SK-MEL-5 (cell line): ENCODE results near the gene GIT1. TPM values are rescaled to one million over a fixed set of nuclear protein-coding genes. Genes with fewer than 3 reads are reported as not detected.
A peak's percentile ranks its signal among the peaks of the same experiment; 100 is the strongest.

Source experiments
- DNase-seq: peaks from one replicate; pipeline ENCODE4 v3.0.0-alpha.2; 2016; ENCODE audit warnings: low read depth, low spot score
- in situ Hi-C: cut with HindIII; loops from 2 replicates; pipeline ENCODE4 v1.10.0; 2016; ENCODE audit warnings: low sequenced_read_pairs, high pct_unique_total_duplicates, low pct_unique_long_range_greater_than_20kb
- total RNA-seq: library from RNA; depleted of rRNA; stranded (reverse); fragments of >200 nt; shearing (Covaris generic); gene quantifications from 2 replicates; pipeline ENCODE4 v1.2.3, GENCODE V29; 2014

The GIT1 gene
- total RNA-seq, 1 experiment from 2014 or later, result 32.0 TPM

GRCh38 chr17:29587591-29587990 is 1.9 kb downstream of the GIT1 start:
- no peak for DNase-seq

GRCh38 chr17:29586676-29587469 is 2.6 kb downstream of the GIT1 start:
- no peak for DNase-seq
- in situ Hi-C loops, result no loop called here

More at GRCh38 chr17:29587591-29587990, 1.9 kb downstream of the GIT1 start:
- in situ Hi-C loops, result no loop called here

GRCh38 chr17:29585080-29585751 is 4.2 kb downstream of the GIT1 start:
- in situ Hi-C loops, result no loop called here
- no peak for DNase-seq

GRCh38 chr17:29584452-29585079 is 4.9 kb downstream of the GIT1 start:
- DNase-seq, result peak; percentile 84
- in situ Hi-C loops, result no loop called here

GRCh38 chr17:29583324-29584248 is 5.9 kb downstream of the GIT1 start:
- in situ Hi-C loops, result no loop called here

GRCh38 chr17:29582772-29583171 is 6.7 kb downstream of the GIT1 start:
- in situ Hi-C loops, result no loop called here
- no peak for DNase-seq

More at GRCh38 chr17:29583324-29584248, 5.9 kb downstream of the GIT1 start:
- no peak for DNase-seq

GRCh38 chr17:29582254-29582765 is 7.1 kb downstream of the GIT1 start:
- no peak for DNase-seq
- in situ Hi-C loops, result no loop called here

- DNase-seq, result no peak
- in situ Hi-C loops, result no loop called here
These were observed 7.7 kb downstream of the GIT1 start for GRCh38 chr17:29581583-29582253.

- in situ Hi-C loops, result no loop called here
- peak; percentile 90 for DNase-seq
These were observed 9.3 kb downstream of the GIT1 start for GRCh38 chr17:29579866-29580771.

- in situ Hi-C loops, result no loop called here
- DNase-seq, result no peak
These were observed 10.6 kb downstream of the GIT1 start for GRCh38 chr17:29578626-29579485.

- in situ Hi-C loops, result no loop called here
These were observed 11.8 kb downstream of the GIT1 start for GRCh38 chr17:29577385-29578211.

GRCh38 chr17:29577001-29577370 is 12.5 kb downstream of the GIT1 start:
- DNase-seq, result no peak
- in situ Hi-C loops, result no loop called here

More at GRCh38 chr17:29577385-29578211, 11.8 kb downstream of the GIT1 start:
- no peak for DNase-seq

- in situ Hi-C loops, result no loop called here
- DNase-seq, result no peak
These were observed 13.0 kb downstream of the GIT1 start for GRCh38 chr17:29576214-29577000.
